GM23338 (cell line): ENCODE measurements around the gene PFDN4. TPM values are rescaled to one million over a fixed set of nuclear protein-coding genes. Genes with fewer than 3 reads are reported as not detected.

ENCODE experiments used
- ATAC-seq: fragments of 200-7000 bp; cut with Tn5 transposase; 3 replicates; pipeline ENCODE4 v1.9.1; 2020
- DNase-seq: peaks from one replicate; pipeline ENCODE4 v3.0.0-alpha.2; 2015; ENCODE audit warnings: low spot score
- H2AFZ ChIP-seq: fragments of 200-600 bp; sonication (generic); 2 replicates; pipeline ENCODE4 v1.8.0; 2016; ENCODE audit warnings: antibody characterized with exemption, mild to moderate bottlenecking, moderate library complexity
- H3F3A ChIP-seq: fragments of 200-600 bp; sonication (generic); replicated peaks from 2 replicates; pipeline ENCODE4 v1.8.0; 2017; ENCODE audit warnings: antibody characterized with exemption, mixed run types, low read depth
- H3K27ac ChIP-seq: fragments of 200-600 bp; sonication (generic); 2 replicates; pipeline ENCODE4 v1.6.1; 2016; ENCODE audit warnings: low read depth
- H3K27me3 ChIP-seq: fragments of 200-600 bp; sonication (generic); 2 replicates; pipeline ENCODE4 v1.8.0; 2016; ENCODE audit warnings: mild to moderate bottlenecking, mixed run types, moderate library complexity; ENCODE audit not compliant: insufficient read depth
- H3K36me3 ChIP-seq: fragments of 200-600 bp; sonication (generic); 2 replicates; pipeline ENCODE4 v1.8.0; 2016; ENCODE audit warnings: mild to moderate bottlenecking; ENCODE audit not compliant: insufficient read depth
- H3K4me1 ChIP-seq: fragments of 200-600 bp; sonication (generic); 2 replicates; pipeline ENCODE4 v1.8.0; 2016; ENCODE audit warnings: mild to moderate bottlenecking, moderate library complexity; ENCODE audit not compliant: insufficient read depth
- H3K4me2 ChIP-seq: fragments of 200-600 bp; sonication (generic); 2 replicates; pipeline ENCODE4 v1.7.1; 2017; ENCODE audit warnings: mixed run types
- H3K4me3 ChIP-seq: fragments of 200-600 bp; sonication (generic); 2 replicates; pipeline ENCODE4 v1.6.1; 2016; ENCODE audit warnings: mixed run types
- H3K79me2 ChIP-seq: fragments of 200-600 bp; sonication (generic); replicated peaks from 2 replicates; pipeline ENCODE4 v1.8.0; 2017; ENCODE audit warnings: mild to moderate bottlenecking; ENCODE audit not compliant: insufficient read depth
- H3K9me2 ChIP-seq: fragments of 200-600 bp; sonication (generic); 2 replicates; pipeline ENCODE4 v1.8.0; 2017; ENCODE audit not compliant: insufficient read depth
- H4K20me1 ChIP-seq: fragments of 200-600 bp; sonication (generic); replicated peaks from 2 replicates; pipeline ENCODE4 v1.8.0; 2017; ENCODE audit warnings: mild to moderate bottlenecking; ENCODE audit not compliant: insufficient read depth
- H3K27ac Mint-ChIP-seq: 2 replicates; pipeline ENCODE4 v1.8.0; 2020; ENCODE audit warnings: inconsistent platforms, mild to moderate bottlenecking, moderate library complexity, mixed read lengths
- H3K27me3 Mint-ChIP-seq: 3 replicates; pipeline ENCODE4 v1.8.0; 2022; ENCODE audit warnings: low read depth, mild to moderate bottlenecking, moderate library complexity, mixed read lengths, inconsistent platforms; ENCODE audit not compliant: insufficient read depth, poor library complexity
- H3K36me3 Mint-ChIP-seq: 3 replicates; pipeline ENCODE4 v1.8.0; 2021; ENCODE audit warnings: low read depth, mild to moderate bottlenecking, inconsistent platforms, moderate library complexity, mixed read lengths
- H3K4me1 Mint-ChIP-seq: 3 replicates; pipeline ENCODE4 v1.8.0; 2020; ENCODE audit warnings: mild to moderate bottlenecking, inconsistent platforms, mixed read lengths
- H3K4me3 Mint-ChIP-seq: 3 replicates; pipeline ENCODE4 v1.8.0; 2021; ENCODE audit warnings: moderate library complexity, mild to moderate bottlenecking, inconsistent platforms, mixed read lengths
- H3K9me3 Mint-ChIP-seq: 3 replicates; pipeline ENCODE4 v1.8.0; 2020; ENCODE audit warnings: moderate library complexity, mild to moderate bottlenecking, inconsistent platforms, mixed read lengths
- CREB1 ChIP-seq: fragments of 250-450 bp; sonication (Bioruptor Pico); IDR thresholded peaks from 2 replicates; pipeline ENCODE4 v1.5.0; 2020; ENCODE audit warnings: low read depth, mild to moderate bottlenecking, moderate library complexity
- CTCF ChIP-seq, 2 experiments: fragments of 200-600 bp in 1 of 2; sonication (generic) in 1 of 2; conservative IDR thresholded peaks; 2 replicates each; pipeline versions ENCODE4 v1.5.1 to v1.6.1; 2016 to 2017; ENCODE audit warnings: antibody characterized with exemption in 2 of 2, low read depth in 2 of 2, mild to moderate bottlenecking in 2 of 2, moderate library complexity in 1 of 2
- ETS1 ChIP-seq: IDR thresholded peaks from 2 replicates; pipeline ENCODE4 v1.6.1; 2016; ENCODE audit warnings: antibody characterized with exemption
- EZH2 ChIP-seq: fragments of 200-600 bp; sonication (generic); IDR thresholded peaks from one replicate; pipeline ENCODE4 v1.8.0; 2017; ENCODE audit warnings: antibody characterized with exemption, mild to moderate bottlenecking, low read depth; ENCODE audit not compliant: unreplicated experiment
- EZH2phosphoT487 ChIP-seq: fragments of 200-600 bp; sonication (generic); IDR thresholded peaks from one replicate; pipeline ENCODE4 v1.8.1; 2018; ENCODE audit warnings: antibody characterized with exemption; ENCODE audit not compliant: unreplicated experiment
- JUNB ChIP-seq: IDR thresholded peaks from one replicate; pipeline ENCODE4 v1.6.1; 2016; ENCODE audit warnings: antibody characterized with exemption; ENCODE audit not compliant: unreplicated experiment
- NANOG ChIP-seq: IDR thresholded peaks from 2 replicates; pipeline ENCODE4 v1.6.1; 2016; ENCODE audit warnings: antibody characterized with exemption, borderline replicate concordance
- POLR2AphosphoS5 ChIP-seq: IDR thresholded peaks from 2 replicates; pipeline ENCODE4 v1.6.1; 2016; ENCODE audit warnings: antibody characterized with exemption, low read depth
- REST ChIP-seq: IDR thresholded peaks from one replicate; pipeline ENCODE4 v1.6.1; 2018; ENCODE audit warnings: antibody characterized with exemption; ENCODE audit not compliant: unreplicated experiment
- STAT1 ChIP-seq: IDR thresholded peaks from one replicate; pipeline ENCODE4 v1.6.1; 2016; ENCODE audit warnings: antibody characterized with exemption; ENCODE audit not compliant: unreplicated experiment
- ZNF114 ChIP-seq: fragments of 250-450 bp; sonication (Bioruptor Pico); IDR thresholded peaks from 2 replicates; pipeline ENCODE4 v1.5.0; 2020; ENCODE audit warnings: mild to moderate bottlenecking, moderate library complexity
- ZNF331 ChIP-seq: fragments of 250-450 bp; sonication (Bioruptor Pico); IDR thresholded peaks from 2 replicates; pipeline ENCODE4 v1.5.0; 2020; ENCODE audit warnings: low read depth, mild to moderate bottlenecking, moderate library complexity
- ZNF462 ChIP-seq: fragments of 250-450 bp; sonication (Bioruptor Pico); IDR thresholded peaks from 2 replicates; pipeline ENCODE4 v1.5.0; 2020; ENCODE audit warnings: mild to moderate bottlenecking, moderate library complexity
- polyA plus RNA-seq: library from polyadenylated mRNA; unstranded; fragments of >200 nt; fragmentation: Nextera tagmentation; extraction: Ambion mirVana; gene quantifications from 2 replicates; pipeline ENCODE4 v1.2.1, GENCODE V29; 2016
- total RNA-seq: library from RNA; depleted of rRNA; stranded (reverse); fragments of >200 nt; shearing (Covaris generic); gene quantifications from 2 replicates; pipeline ENCODE4 v1.2.3, GENCODE V29; 2014

PFDN4 gene
- total and polyA plus RNA-seq, 2 experiments from 2014 or later: 105 to 477 TPM

GRCh38 chr20:54223285-54223684, 15.4 kb downstream of the PFDN4 start:
- ATAC-seq: no peak
- peaks cover 4% of the 10 kb centered on the region; the same call in 1 of the 2 replicates for H4K20me1 ChIP-seq
- no peak overlapping the region for H3K27ac ChIP-seq
- H3K4me2 ChIP-seq: peak overlapping the region; percentile 8; the same call in 1 of the 2 replicates
- H3K79me2 ChIP-seq: no peaks in the 10 kb centered on the region
- Mint-ChIP-seq H3K9me3 (no peaks in the 10 kb centered on the region), H3K27ac (no peak overlapping the region), H3K36me3 (peaks cover 5% of the 10 kb centered on the region; the same call in 1 of the 3 replicates), H3K4me1 (peaks cover 41% of the 10 kb centered on the region), H3K27me3 (peaks cover 5% of the 10 kb centered on the region), H3K4me3 (no peak overlapping the region)
- DNase-seq: no peak
- H3K4me3 ChIP-seq: no peak overlapping the region
- H3K27me3 ChIP-seq: no peaks in the 10 kb centered on the region
- no peak overlapping the region for H2AFZ ChIP-seq
- no peaks in the 10 kb centered on the region for H3K9me2 ChIP-seq
- no peak for TF ChIP-seq ZNF331 (CRISPR knock-in tag)
- no peak for TF ChIP-seq CTCF (conservative IDR thresholded peaks at IDR 0.05; ENCODE audit: low read depth in 2 of 2)
- no peak for TF ChIP-seq JUNB
- no peak for TF ChIP-seq REST
- no peak for TF ChIP-seq STAT1
- TF ChIP-seq ETS1: no peak
- no peak for TF ChIP-seq POLR2AphosphoS5
- no peak for TF ChIP-seq ZNF114 (CRISPR knock-in tag)
- no peak for TF ChIP-seq EZH2phosphoT487
- no peak for TF ChIP-seq ZNF462 (CRISPR knock-in tag)
- no peak for TF ChIP-seq NANOG
- no peak for TF ChIP-seq EZH2
- no peak for TF ChIP-seq CREB1 (CRISPR knock-in tag)
- H3K36me3 ChIP-seq: peaks cover 7% of the 10 kb centered on the region; the same call in 1 of the 2 replicates
- H3F3A ChIP-seq: no peaks in the 10 kb centered on the region
- H3K4me1 ChIP-seq: peaks cover 20% of the 10 kb centered on the region
